ENCODE results near the gene FGB. TPM values are rescaled to one million over a fixed set of nuclear protein-coding genes. Genes with fewer than 3 reads are reported as not detected.

FGB gene
- total and polyA plus RNA-seq, 2 of the 13 experiments (the other 11 are each of a cell fraction or from before 2014, with no cell fraction given): 226 to 784 TPM

GRCh38 chr4:154549894-154550790 is 12.7 kb upstream of the FGB start, which contains the start of gene PLRG1 (continued):
- peak; percentile 66; the same call in 1 of the 2 replicates for TF ChIP-seq KDM5B (CRISPR knock-in tag; IDR thresholded peaks at IDR 0.05; ENCODE audit: borderline replicate concordance)
- TF ChIP-seq DNMT3B (CRISPR knock-in tag; conservative IDR thresholded peaks at IDR 0.05): peak; percentile 77; the same call in 1 of the 2 replicates
- TF ChIP-seq ZNF598 (CRISPR knock-in tag; IDR thresholded peaks at IDR 0.05; ENCODE audit: borderline replicate concordance): peak; percentile 90
- TF ChIP-seq ZNF574 (CRISPR knock-in tag; IDR thresholded peaks at IDR 0.05): peak; percentile 75
- no peak for TF ChIP-seq ZNF318 (CRISPR knock-in tag; IDR thresholded peaks at IDR 0.05)
- peak; percentile 37; the same call in 1 of the 2 replicates for TF ChIP-seq NR0B2 (CRISPR knock-in tag; IDR thresholded peaks at IDR 0.05)
- no peak for TF ChIP-seq PCBP2 (optimal IDR thresholded peaks at IDR 0.05; ENCODE audit: low read depth, low read length, poor library complexity, severe bottlenecking)
- no peak for TF ChIP-seq ZNF878 (CRISPR knock-in tag; IDR thresholded peaks at IDR 0.05)
- no peak for TF ChIP-seq ZNF256 (CRISPR knock-in tag; conservative IDR thresholded peaks at IDR 0.05)
- no peak for TF ChIP-seq HNRNPH1 (optimal IDR thresholded peaks at IDR 0.05; ENCODE audit: low read depth, low read length)
- peak; percentile 73 for TF ChIP-seq ASH2L (IDR thresholded peaks at IDR 0.05; ENCODE audit: insufficient read length, low read depth, low read length)
- TF ChIP-seq RNF2 (conservative IDR thresholded peaks at IDR 0.05; ENCODE audit: low read depth): no peak
- TF ChIP-seq ZNF773 (CRISPR knock-in tag; IDR thresholded peaks at IDR 0.05; ENCODE audit: borderline replicate concordance): no peak
- no peak for TF ChIP-seq ZZZ3 (CRISPR knock-in tag; IDR thresholded peaks at IDR 0.05; ENCODE audit: borderline replicate concordance)
- peak; percentile 39; the same call in 1 of the 2 replicates for TF ChIP-seq FOXJ3 (CRISPR knock-in tag; IDR thresholded peaks at IDR 0.05; ENCODE audit: borderline replicate concordance)
- no peak; the same call in 1 of the 2 replicates for TF ChIP-seq ZNF331 (CRISPR knock-in tag; IDR thresholded peaks at IDR 0.05)
- no peak for TF ChIP-seq CCAR2 (optimal IDR thresholded peaks at IDR 0.05; ENCODE audit: low read depth, low read length)
